ENCODE results near the gene NVL. TPM values are rescaled to one million over a fixed set of nuclear protein-coding genes. Genes with fewer than 3 reads are reported as not detected.

The NVL gene
- total RNA-seq, 1 experiment from 2014 or later: 81.5 TPM

DNA sequence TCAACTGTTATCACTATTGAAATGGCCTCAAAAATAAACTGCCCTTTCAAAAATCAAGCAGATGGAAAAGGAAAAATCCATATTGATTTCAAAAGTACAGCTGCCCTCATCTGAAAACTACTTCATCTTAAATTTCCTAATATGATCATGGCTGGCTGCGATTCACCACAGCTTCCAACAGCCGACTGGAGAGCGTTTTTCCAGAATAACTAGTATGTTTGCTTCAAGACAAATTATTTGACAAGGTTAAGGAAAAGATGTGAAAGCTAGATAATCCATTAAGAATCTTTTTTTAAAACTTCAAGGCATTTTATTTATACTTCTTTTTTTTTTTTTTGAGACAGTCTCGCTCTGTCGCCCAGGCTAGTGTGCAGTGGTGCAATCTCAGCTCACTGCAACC lies 151.1 kb downstream of the NVL start:
- H3K36me3 Mint-ChIP-seq (ENCODE audit: insufficient read depth, unreplicated experiment): peaks cover 2% of the 10 kb centered on the region
- no TSS peak for BruUV-seq (replicated peaks)
- H3K27me3 Mint-ChIP-seq (ENCODE audit: insufficient read depth, unreplicated experiment): no peaks in the 10 kb centered on the region
- intact Hi-C loops (cut with micrococcal nuclease): no loop called here
- H3K4me1 Mint-ChIP-seq (ENCODE audit: insufficient read depth, unreplicated experiment): peaks cover 9% of the 10 kb centered on the region
- TF ChIP-seq, protein P1, sequence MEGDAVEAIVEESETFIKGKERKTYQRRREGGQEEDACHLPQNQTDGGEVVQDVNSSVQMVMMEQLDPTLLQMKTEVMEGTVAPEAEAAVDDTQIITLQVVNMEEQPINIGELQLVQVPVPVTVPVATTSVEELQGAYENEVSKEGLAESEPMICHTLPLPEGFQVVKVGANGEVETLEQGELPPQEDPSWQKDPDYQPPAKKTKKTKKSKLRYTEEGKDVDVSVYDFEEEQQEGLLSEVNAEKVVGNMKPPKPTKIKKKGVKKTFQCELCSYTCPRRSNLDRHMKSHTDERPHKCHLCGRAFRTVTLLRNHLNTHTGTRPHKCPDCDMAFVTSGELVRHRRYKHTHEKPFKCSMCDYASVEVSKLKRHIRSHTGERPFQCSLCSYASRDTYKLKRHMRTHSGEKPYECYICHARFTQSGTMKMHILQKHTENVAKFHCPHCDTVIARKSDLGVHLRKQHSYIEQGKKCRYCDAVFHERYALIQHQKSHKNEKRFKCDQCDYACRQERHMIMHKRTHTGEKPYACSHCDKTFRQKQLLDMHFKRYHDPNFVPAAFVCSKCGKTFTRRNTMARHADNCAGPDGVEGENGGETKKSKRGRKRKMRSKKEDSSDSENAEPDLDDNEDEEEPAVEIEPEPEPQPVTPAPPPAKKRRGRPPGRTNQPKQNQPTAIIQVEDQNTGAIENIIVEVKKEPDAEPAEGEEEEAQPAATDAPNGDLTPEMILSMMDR (IDR thresholded peaks at IDR 0.05; ENCODE audit: unreplicated experiment): no peak
- DNase-seq (ENCODE audit: unreplicated experiment): no peak
- ChIA-PET POLR2A (interaction anchor here (0.6 to 2.0 kb wide), 5 partner anchors 11 to 448 kb away, joined by 3 to 6 read pairs (median 3); no protein-coding TSS in a partner anchor), CTCF (interaction anchor here (0.5 to 3.0 kb wide), 8 partner anchors 9 to 366 kb away, joined by 3 to 11 read pairs (median 4); no protein-coding TSS in a partner anchor)
- H3K4me3 Mint-ChIP-seq (ENCODE audit: unreplicated experiment): no peak overlapping the region
- H3K27ac Mint-ChIP-seq (ENCODE audit: low read depth, unreplicated experiment): no peak overlapping the region
- no peaks in the 10 kb centered on the region for H3K9me3 Mint-ChIP-seq (ENCODE audit: unreplicated experiment)

DNA sequence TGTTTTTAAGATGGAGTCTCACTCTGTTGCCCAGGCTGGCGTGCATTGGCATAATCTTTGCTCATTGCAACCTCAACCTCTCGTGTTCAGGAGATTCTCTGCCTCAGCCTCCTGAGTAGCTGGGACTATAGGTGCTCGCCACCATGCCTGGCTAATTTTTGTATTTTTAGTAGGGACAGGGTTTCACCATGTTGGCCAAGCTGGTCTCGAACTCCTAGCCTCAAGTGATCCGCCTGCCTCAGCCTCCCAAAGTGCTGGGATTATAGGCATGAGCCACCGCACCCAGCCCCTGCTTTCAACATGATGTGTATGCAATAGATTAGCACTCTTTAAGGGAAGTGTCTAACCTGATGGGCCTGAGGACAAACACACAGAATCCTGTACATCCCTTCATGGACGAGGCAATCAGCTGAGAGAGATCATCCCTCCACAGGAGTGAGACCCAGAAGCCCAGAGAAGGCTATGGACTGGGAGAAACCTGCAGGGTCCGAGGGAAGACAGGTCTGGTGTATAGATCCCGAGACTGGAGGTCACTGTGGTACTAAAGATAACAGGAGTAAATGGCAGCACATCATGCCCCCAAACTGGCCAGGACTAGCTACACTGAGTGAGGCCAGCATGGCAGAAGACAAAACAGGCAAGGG lies 152.5 kb downstream of the NVL start:
- DNase-seq (ENCODE audit: unreplicated experiment): no peak
- intact Hi-C loops (cut with micrococcal nuclease): no loop called here
- CTCF ChIA-PET: interaction anchor here (0.5 to 3.0 kb wide), 8 partner anchors 8 to 1266 kb away, joined by 3 to 11 read pairs (median 3); no protein-coding TSS in a partner anchor
- Mint-ChIP-seq H3K9me3 (ENCODE audit: unreplicated experiment) (no peaks in the 10 kb centered on the region), H3K36me3 (ENCODE audit: insufficient read depth, unreplicated experiment) (peaks cover 6% of the 10 kb centered on the region), H3K4me1 (ENCODE audit: insufficient read depth, unreplicated experiment) (peaks cover 12% of the 10 kb centered on the region), H3K4me3 (ENCODE audit: unreplicated experiment) (no peak overlapping the region), H3K27ac (ENCODE audit: low read depth, unreplicated experiment) (no peak overlapping the region), H3K27me3 (ENCODE audit: insufficient read depth, unreplicated experiment) (peaks cover 3% of the 10 kb centered on the region)
- TF ChIP-seq, protein P1 (IDR thresholded peaks at IDR 0.05; ENCODE audit: unreplicated experiment): no peak
- POLR2A ChIA-PET: interaction anchor here (2.0 kb wide), 1 partner anchor 9 kb away, joined by 6 read pairs; no protein-coding TSS in a partner anchor
- BruUV-seq (replicated peaks): no TSS peak

Small RNAs within 50 kb of the gene (microRNA-seq; reads per million reads assigned to microRNA genes)
- not detected for gene MIR320B2

Other genes starting within 250 kb of the NVL start
- gene FBXO28, start 216.1 kb downstream of the NVL start, total RNA-seq (2022): 97.6 and 110 TPM in 2 replicates
- gene DEGS1, start 146.9 kb downstream of the NVL start, total RNA-seq (2022): 99.1 and 118 TPM in 2 replicates
- 190 and 212 TPM in 2 replicates for gene CNIH4, start 26.7 kb upstream of the NVL start, total RNA-seq (2022)
- gene WDR26, start 104.6 kb upstream of the NVL start, total RNA-seq (2022): 149 and 156 TPM in 2 replicates